GM18519 (cell line): ENCODE data around the gene PHOX2B.
"Not testable (repeated sequence)": the region's sequence is repeated elsewhere in the genome, so short reads cannot be mapped to it uniquely, and the experiment has no call there.

Source experiments
- ATAC-seq: cut with Tn5 transposase; IDR thresholded peaks from one replicate; pipeline ENCODE4 v1.9.1; 2021; ENCODE audit warnings: mild to moderate bottlenecking, moderate library complexity; ENCODE audit not compliant: unreplicated experiment, low FRiP score

PHOX2B gene

GRCh38 chr4:41714364-41715000 is 34.0 kb downstream of the PHOX2B start:
- ATAC-seq: no peak

DNA sequence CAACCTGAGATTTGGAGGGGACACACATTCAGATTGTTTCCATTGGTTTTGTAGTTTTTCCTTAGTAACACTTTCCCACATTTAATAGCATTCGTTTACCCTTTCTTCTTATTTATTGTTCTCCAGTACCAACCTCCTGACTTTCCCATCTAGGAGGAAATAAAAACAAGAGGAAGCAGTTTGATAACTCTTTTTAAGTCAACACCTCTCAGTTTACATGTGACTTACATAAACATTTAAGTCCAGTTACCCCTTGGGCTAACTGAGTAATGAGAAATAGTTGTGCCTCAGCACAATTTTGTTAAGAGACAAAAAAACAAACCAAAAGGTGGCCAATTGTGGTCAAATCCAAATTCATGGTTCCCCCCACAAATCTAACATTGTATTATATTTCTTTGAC is 34.8 kb downstream of the PHOX2B start:
- no peak for ATAC-seq

DNA sequence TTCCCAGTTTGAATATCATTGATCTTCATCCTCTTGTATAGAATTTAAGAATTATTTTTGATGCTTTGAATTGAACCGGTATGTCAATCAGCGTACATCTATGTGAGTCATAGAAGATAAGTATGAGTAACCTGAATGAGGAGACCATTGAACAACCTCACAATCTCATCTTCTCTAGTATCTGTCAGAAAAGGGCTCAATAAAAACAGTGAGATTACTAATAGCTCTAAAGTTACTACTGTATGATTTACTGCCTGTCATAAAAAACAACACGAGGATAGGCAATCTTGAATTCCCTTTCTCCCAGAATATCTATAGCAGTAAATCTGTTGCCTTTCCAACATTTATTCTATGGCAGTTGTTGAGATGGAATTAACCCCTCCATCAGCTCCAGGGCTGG is 36.1 kb downstream of the PHOX2B start:
- ATAC-seq: no peak

GRCh38 chr4:41711654-41712053 is 36.9 kb downstream of the PHOX2B start:
- ATAC-seq: not testable (repeated sequence)

DNA sequence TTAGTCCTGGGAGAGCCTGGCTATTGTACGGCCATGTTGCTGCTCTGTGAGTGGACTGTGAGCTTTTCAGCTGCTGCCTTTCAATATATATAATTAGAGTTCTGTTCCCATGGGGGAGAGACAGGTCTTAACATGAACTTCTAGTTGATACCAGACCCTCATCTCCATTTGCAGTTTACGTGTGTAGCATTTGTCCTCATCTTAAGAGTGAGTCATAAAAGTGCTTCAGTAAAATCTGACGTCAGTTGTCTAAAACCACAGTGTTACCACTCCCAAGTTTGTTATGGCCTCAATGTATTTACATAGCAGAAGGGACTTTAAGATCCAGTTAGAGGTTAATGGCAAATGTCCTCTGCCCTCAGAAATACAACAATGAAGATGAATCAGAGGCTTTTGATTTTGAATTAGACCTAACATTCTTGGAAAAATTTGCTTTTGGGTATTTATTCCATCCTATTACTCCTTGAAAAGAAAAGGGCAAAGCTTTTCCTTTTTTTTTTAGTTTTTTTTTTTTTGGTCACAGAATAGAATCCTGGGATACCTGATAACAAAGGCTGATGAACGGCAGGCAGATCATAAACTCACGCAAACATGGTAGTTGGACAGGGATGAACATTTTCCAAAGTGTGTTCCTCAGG is 38.6 kb downstream of the PHOX2B start:
- no peak for ATAC-seq

GRCh38 chr4:41703785-41704184 is 44.7 kb downstream of the PHOX2B start:
- ATAC-seq: no peak

GRCh38 chr4:41702770-41703169 is 45.8 kb downstream of the PHOX2B start:
- ATAC-seq: no peak

GRCh38 chr4:41701983-41702382 is 46.5 kb downstream of the PHOX2B start:
- ATAC-seq: no peak

GRCh38 chr4:41696763-41697162 is 51.8 kb downstream of the PHOX2B start:
- ATAC-seq: no peak

- no peak for ATAC-seq
Observed at GRCh38 chr4:41696131-41696530, 52.4 kb downstream of the PHOX2B start.
